GM04504 (cell line): ENCODE data around the gene NAGA.
A peak's percentile ranks its signal among the peaks of the same experiment; 100 is the strongest.

Experiments used
- DNase-seq: peaks from one replicate; pipeline ENCODE4 v3.0.0-alpha.2; 2012; ENCODE audit warnings: low read depth

The NAGA gene

DNA sequence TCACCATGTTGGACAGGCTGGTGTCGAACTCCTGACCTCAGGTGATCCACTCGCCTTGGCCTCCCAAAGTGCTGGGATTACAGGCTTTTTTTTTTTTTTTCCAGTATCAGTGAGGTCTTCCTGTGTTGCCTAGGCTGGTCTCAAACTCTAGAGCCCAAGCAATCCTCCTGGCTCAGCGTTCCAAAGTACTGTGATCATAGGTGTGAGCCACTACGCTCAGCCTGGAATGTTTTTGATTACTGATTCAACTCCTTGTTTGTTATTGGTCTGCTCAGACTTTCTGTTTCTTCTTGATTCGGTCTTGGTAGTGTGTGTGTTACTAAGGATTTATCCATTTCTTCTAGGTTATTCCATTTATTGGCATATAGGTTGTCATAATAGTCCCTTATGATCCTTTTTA, 31.3 kb downstream of the NAGA start:
- DNase-seq = peak; percentile 1

DNA sequence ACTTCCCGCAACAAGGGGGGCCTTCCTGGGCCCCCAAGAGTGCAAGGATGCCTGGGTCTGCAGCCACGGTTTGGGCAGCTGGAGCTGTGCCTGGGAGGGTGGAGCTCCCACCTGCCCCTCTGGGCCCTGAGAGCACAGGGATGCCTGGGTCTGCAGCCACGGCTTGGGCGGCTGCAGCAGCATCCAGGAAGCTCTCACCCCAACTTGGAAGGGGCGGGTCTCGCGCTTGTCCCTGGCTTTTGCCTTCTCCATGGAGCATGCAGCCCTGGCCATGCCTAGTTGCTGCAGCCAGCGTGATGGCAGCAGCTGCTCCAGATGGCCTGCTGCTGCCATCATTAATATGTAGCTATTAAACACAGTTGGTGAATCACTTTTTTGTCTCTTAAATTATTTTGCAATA, 35.4 kb downstream of the NAGA start:
- DNase-seq = no peak

DNA sequence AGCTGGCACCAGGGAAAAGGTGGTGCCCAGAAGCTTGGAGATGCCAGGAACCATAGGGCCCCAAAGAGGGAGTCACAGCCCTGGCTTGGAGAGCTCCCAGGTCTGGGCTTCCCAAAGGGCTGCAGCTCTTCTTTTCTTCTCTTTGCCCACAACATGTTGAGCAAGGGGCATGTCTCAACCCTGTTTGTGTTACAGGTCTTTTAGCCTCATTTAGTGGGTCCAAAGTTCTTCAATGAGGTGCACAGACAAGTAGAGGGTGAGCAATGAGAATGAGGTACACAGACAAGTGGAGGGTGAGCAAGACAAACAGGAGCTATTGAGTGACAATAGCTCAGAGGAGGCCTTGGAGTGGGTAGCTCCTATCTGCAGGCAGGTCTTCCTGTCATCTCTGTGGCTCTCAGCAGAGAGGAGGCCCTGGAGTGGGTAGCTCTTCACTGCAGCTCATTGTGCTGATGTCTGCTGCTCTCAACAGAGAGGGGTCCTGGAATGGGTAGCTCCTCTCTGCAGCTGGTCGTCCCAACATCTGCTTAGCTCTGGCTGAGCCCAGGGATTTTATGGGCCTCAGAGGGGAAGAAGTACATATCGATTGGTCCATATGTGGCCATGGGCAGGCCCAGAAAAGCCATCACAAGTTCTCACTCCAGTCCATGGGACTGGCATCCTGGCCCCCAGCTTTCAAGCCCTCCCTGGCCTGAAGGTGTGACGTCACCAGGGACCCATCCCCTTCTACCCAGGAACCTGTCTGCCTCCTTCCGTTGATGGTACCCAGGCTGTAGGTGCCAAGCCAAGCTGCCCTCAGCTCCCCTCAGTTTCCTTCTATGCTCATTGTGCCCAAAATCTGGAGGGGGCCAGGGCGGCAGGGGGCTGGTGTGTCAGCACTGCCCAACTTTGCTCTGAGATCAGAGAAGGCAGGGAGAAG, 37.1 kb downstream of the NAGA start:
- no peak for DNase-seq

DNA sequence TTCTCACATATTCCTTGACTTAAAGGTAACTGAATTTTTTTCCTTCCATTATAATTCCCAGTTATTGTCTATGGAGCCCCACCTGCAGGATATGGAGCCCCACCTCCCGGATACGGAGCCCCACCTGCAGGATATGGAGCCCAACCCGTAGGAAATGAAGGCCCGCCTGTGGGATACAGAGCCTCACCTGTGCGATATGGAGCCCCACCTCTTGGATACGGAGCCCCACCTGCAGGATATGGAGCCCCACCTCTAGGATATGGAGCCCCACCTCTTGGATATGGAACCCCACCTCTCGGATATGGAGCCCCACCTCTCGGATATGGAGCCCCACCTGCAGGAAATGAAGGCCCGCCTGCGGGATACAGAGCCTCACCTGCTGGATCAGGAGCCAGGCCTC, 43.9 kb downstream of the NAGA start:
- no peak for DNase-seq

DNA sequence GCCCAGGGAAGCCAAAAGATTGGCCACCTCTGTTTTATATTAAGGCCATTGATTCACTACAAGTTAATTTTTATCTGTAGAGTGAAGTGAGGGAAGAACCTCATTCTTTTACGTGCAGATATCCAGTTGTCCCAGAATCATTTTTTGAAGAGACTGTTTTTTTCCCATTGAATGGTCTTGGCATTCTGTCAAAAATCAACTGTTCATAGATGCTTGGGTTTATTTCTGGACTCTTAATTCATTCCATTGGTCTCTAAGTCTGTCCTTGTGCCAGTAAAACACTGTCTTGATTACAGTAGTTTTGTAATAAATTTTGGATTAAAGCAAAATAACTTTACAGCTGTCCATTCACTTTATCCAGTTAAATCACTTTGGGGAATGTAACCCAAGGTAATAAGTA, 45.2 kb downstream of the NAGA start:
- no peak for DNase-seq

DNA sequence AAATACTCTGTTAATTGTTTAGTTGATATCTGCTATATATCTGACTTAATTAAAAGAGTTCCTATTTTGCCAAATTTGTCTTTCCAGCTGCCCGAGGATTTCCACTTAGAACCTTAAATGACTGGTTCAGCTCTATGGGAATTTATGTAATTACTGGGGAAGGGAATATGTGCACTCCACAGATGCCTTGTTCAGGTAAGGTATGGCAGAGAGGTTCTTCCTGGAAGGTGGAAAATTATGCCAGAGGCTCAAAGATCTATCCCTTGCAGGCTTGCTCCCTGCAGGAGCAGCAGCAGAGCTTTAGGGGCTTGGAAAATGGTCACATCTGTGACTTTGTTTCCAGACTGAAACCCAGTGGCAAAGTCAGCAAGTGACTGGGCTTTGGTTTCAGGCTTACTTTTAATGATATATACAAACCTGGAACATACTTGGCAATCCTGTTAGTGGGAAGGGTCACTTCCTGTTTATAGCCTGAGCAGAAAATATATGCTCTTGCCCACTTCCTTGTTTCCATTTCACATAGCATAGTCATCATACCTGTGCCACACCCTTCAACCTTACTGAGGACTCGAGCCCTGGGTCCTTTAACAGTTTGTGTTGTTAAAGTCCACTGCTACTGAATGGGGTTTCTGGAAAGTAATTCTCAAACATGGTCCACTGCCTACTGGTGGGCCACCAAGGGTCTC, 48.3 kb downstream of the NAGA start:
- no peak for DNase-seq

DNA sequence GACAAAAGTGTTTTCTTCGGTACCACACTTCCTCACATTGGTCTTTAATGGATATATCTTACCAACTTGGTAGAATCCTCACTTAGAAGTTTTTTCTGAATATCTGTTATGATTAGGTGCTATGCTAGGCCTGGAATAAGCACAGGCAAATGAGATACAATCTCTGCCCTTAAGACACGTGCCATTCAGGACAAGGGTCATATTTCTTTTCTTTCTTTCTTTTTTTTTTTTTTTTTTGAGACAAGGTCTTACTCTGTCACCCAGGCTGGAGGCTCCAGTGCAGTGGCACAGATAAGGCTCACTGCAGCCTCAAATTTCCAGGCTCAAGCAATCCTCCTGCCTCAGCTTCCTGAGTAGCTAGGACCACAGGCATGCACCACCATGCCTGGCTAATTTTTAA, 49.0 kb downstream of the NAGA start:
- no peak for DNase-seq

DNA sequence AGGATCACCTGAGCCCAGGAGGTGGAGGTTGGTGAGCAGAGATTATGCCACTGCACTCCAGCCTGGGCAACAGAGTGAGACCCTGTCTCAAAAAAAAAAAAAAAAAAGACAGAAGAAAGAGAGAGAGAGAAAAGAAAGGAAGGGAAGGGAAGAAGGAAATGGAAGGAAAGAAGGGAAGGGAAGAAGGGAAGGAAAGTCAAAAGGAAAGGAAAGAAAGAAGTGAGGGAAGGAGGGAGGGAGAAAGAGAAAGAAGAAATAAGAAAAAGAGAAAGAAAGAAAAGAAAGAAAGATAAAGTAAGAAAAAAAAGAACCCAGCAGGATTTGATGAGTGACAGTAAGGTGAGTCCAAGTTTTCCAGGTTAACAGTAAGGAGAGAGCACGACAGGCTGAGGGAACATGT, 52.4 kb downstream of the NAGA start:
- DNase-seq = no peak

DNA sequence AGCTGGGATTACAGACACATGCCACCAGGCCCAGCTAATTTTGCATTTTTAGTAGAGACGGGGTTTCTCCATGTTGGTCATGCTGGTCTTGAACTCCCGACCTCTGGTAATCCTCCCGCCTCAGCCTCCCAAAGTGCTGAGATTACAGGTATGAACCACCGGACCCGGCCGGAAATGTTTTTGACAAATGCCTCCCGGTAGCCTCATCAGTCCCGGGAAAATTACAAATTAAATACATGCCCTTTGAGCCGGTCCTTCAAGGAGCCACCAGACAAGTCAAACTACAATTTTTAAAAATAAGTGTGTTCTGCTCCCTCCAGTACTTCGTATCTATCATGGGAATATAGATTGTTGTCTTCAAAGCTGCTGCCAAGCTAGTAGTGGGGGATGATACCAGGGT, 54.5 kb downstream of the NAGA start:
- DNase-seq = no peak

DNA sequence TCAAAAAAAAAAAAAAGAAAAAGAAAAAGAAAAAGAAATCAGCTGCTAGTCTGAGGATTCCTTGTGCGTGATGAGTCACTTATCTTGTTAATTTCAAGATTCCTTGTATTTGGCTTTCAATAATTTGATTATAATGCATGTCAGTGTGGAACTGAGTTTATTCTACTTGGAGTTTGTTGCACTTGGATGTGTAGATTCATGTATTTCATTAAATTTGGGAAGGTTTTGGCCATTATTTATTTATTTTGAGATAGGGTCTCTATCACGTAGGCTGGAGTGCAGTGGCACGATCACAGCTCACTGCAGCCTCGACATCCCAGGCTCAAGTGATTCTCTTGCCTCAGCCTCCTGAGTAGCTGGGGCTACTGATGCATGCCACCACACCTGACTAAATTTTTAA, 57.2 kb downstream of the NAGA start:
- no peak for DNase-seq

DNA sequence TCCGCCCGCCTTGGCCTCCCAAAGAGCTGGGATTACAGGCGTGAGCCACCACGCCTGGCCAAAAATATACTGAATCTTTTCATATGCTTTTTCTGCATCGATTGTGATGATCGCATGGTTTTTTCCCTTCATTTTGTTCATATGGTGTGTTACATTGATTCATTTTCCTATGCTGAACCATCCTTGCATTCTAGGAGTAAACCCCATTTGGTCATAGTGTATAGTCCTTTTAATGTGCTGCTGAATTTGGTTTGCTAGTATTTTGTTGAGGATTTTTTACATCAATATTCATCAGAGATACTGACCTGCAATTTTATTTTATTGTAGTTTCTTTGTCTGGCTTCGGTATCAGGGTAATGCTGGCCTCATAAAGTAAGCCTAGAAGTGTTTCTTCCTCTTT, 59.8 kb downstream of the NAGA start:
- no peak for DNase-seq
